ENCODE measurements around the gene PCOLCE2.

DNA sequence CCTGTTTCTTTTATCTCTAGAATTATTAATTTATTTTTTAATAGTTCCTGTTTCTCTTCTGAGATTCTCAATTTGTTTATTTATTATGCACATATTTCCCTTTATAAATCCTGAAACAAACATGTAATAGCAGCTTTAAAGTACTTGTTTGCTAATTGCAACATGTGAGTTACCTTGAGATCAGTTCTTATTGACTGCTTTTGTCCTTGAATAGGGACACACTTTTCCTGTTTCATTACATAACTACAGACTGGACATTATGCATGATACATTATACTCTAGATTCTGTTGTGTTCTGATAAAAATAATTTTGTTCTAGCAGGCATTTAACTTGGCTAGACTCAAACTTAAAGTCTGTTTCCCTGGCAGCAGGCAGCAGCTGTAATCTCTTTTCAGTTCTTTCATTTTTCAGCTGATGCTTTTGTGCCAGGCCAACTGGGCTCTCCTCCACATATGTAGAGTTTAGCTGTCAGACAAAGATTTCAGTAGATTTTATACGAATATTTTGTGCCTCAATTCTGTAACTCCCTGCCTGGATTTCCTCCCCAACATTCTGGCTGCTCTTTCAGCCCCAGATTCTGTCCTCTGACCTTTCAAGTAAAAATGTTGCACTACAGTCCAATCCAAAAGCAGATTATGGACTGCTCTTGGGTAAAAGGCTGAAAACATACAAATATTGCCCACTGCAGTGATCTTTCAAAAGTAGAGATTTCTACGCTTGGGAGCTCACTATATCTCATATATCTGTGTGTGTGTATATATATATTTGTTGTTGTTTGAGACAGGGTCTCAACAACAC is 41.9 kb downstream of the PCOLCE2 start:
- TF ChIP-seq POLR2A (IDR thresholded peaks at IDR 0.05; ENCODE audit: low read depth, low read length) = no peak
- TF ChIP-seq, protein P1, sequence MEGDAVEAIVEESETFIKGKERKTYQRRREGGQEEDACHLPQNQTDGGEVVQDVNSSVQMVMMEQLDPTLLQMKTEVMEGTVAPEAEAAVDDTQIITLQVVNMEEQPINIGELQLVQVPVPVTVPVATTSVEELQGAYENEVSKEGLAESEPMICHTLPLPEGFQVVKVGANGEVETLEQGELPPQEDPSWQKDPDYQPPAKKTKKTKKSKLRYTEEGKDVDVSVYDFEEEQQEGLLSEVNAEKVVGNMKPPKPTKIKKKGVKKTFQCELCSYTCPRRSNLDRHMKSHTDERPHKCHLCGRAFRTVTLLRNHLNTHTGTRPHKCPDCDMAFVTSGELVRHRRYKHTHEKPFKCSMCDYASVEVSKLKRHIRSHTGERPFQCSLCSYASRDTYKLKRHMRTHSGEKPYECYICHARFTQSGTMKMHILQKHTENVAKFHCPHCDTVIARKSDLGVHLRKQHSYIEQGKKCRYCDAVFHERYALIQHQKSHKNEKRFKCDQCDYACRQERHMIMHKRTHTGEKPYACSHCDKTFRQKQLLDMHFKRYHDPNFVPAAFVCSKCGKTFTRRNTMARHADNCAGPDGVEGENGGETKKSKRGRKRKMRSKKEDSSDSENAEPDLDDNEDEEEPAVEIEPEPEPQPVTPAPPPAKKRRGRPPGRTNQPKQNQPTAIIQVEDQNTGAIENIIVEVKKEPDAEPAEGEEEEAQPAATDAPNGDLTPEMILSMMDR (IDR thresholded peaks at IDR 0.05; ENCODE audit: extremely low read depth in 1 of 2, insufficient read depth in 1 of 2, low read depth in 1 of 2, low read length in 2 of 2) = no peak
- TF ChIP-seq, protein P2, sequence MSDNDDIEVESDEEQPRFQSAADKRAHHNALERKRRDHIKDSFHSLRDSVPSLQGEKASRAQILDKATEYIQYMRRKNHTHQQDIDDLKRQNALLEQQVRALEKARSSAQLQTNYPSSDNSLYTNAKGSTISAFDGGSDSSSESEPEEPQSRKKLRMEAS (IDR thresholded peaks at IDR 0.05; ENCODE audit: insufficient read depth, insufficient read length) = no peak
- TF ChIP-seq EZH2 (IDR thresholded peaks at IDR 0.05; ENCODE audit: borderline replicate concordance, low read depth, low read length, severe bottlenecking) = no peak
- no peak for TF ChIP-seq POLR2AphosphoS5 (IDR thresholded peaks at IDR 0.05; ENCODE audit: insufficient read depth, low read depth, low read length)
- TF ChIP-seq MYC (IDR thresholded peaks at IDR 0.05; ENCODE audit: low read depth, low read length) = no peak
- no peak for TF ChIP-seq FOS (IDR thresholded peaks at IDR 0.05; ENCODE audit: borderline replicate concordance, insufficient read depth, low read length)
- no peak for TF ChIP-seq JUN (IDR thresholded peaks at IDR 0.05; ENCODE audit: borderline replicate concordance, insufficient read depth, insufficient read length, low read depth)
- TF ChIP-seq GATA2 (IDR thresholded peaks at IDR 0.05; ENCODE audit: insufficient read depth, insufficient read length, low read depth, low read length) = no peak

Measured in endothelial cell of umbilical vein (primary cell).